ENCODE data around the gene GRIK4. TPM values are rescaled to one million over a fixed set of nuclear protein-coding genes. Genes with fewer than 3 reads are reported as not detected.

GRIK4 gene
- total and polyA plus RNA-seq, 2 of the 4 experiments (the other 2 are of a cell fraction) = 0.18 to 0.38 TPM

DNA sequence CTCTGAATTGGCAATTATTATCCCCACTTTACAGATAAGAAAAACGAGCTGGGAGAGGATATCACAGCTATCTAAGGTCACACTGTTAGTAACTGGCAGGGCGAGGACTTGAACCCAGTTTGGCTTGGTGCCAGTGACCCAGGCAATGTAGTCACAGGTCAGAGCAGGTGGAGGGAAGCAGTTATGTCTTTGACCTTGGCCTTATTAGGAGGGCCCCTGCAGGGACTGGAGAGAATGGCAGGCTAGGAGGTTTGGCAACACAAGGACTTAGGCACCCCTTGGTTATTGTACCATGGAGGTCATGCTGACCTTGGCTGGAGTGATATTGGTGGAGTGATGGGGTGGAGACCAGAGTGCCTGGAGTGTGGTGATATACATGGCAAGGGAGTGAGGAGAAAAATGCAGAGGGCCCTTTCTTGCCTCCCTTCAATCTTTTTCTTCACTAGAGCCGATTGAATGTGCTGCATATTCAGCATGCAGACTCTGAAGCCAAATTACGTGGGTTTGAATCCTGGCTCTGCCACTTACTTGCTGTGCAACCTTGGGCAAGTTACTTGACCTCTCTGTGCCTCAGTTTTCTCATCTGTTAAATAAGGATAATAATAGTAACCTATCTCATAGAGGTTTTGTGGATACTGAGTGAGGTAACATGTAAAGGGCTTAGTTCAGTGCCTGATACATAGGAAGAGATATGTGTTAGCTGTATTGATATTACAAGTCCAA lies 419.7 kb downstream of the GRIK4 start:
- Histone ChIP-seq H2BK5ac (ENCODE audit: low read depth, low read length, poor library complexity, severe bottlenecking) (no peak overlapping the region), H2AK9ac (replicated peaks; ENCODE audit: low read depth, low read length, poor library complexity) (no peak overlapping the region), H3K18ac (ENCODE audit: low read depth, low read length) (no peak overlapping the region), H3K27ac (ENCODE audit: insufficient read depth, low read length) (no peak overlapping the region), H3K56ac (ENCODE audit: extremely low read depth, insufficient read depth, low read length) (no peak overlapping the region), H3K4me2 (ENCODE audit: low read depth, low read length) (no peak overlapping the region), H2BK15ac (ENCODE audit: low read depth, low read length) (no peak overlapping the region), H3K4me1 (ENCODE audit: control insufficient read depth, insufficient read depth, low read length) (no peaks in the 10 kb centered on the region), H2AK5ac (ENCODE audit: low read depth, low read length) (no peak overlapping the region), H3K4ac (ENCODE audit: low read depth, low read length) (no peak overlapping the region), H4K5ac (ENCODE audit: low read depth, low read length) (no peak overlapping the region), H2AFZ (replicated peaks; ENCODE audit: low read length, poor library complexity) (no peak overlapping the region), H3K9me3 (ENCODE audit: control insufficient read depth, insufficient read depth, low read length) (no peaks in the 10 kb centered on the region), H3K36me3 (ENCODE audit: control insufficient read depth, insufficient read depth, low read length) (no peaks in the 10 kb centered on the region), H4K91ac (ENCODE audit: insufficient read depth, low read depth, low read length) (no peak overlapping the region), H4K8ac (ENCODE audit: low read depth in 2 of 2, low read length in 2 of 2) (no peak overlapping the region), H3K4me3 (ENCODE audit: insufficient read depth, low read depth, low read length) (no peak overlapping the region), H4K20me1 (ENCODE audit: insufficient read depth, low read length) (no peaks in the 10 kb centered on the region), H3K27me3 (ENCODE audit: control insufficient read depth, insufficient read depth, low read length) (peaks cover 4% of the 10 kb centered on the region; the same call in 1 of the 2 replicates), H3K79me1 (ENCODE audit: low read depth in 1 of 2, low read length in 2 of 2) (no peaks in the 10 kb centered on the region), H3K14ac (replicated peaks; ENCODE audit: low read depth, low read length) (no peak overlapping the region), H2BK120ac (ENCODE audit: low read depth, low read length) (no peak overlapping the region), H3K23ac (ENCODE audit: low read depth, low read length) (no peak overlapping the region), H3K9me1 (ENCODE audit: insufficient read depth, low read length) (no peaks in the 10 kb centered on the region), H2BK20ac (ENCODE audit: low read depth, low read length) (no peak overlapping the region), H3K9ac (ENCODE audit: low read depth, low read length) (no peak overlapping the region)
- POLR2A ChIA-PET (ENCODE audit: unreplicated experiment) = no interaction called here
- no peak for DNase-seq
- no peak for TF ChIP-seq CHD1 (IDR thresholded peaks at IDR 0.05; ENCODE audit: low read depth, low read length)
- TF ChIP-seq, protein P1, sequence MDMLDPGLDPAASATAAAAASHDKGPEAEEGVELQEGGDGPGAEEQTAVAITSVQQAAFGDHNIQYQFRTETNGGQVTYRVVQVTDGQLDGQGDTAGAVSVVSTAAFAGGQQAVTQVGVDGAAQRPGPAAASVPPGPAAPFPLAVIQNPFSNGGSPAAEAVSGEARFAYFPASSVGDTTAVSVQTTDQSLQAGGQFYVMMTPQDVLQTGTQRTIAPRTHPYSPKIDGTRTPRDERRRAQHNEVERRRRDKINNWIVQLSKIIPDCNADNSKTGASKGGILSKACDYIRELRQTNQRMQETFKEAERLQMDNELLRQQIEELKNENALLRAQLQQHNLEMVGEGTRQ (IDR thresholded peaks at IDR 0.05; ENCODE audit: low read depth, low read length) = no peak
- TF ChIP-seq CEBPB (IDR thresholded peaks at IDR 0.05; ENCODE audit: low read depth, low read length) = no peak
- in situ Hi-C loops (cut with MboI; ENCODE audit: low sequenced_read_pairs) = no loop called here
- ATAC-seq (ENCODE audit: low read depth) = no peak
- dilution Hi-C loops (cut with HindIII; ENCODE audit: low sequenced_read_pairs, unreplicated experiment) = no loop called here
- BruUV-seq (replicated peaks) = no TSS peak
- WGBS, 2 experiments (ENCODE audit: extremely low coverage in 2 of 2, insufficient read length in 1 of 2) = 67% methylated on average over 1 of the region's 4 CpGs; no CpG with 5 or more reads in 1 of the 2 experiments
- CTCF ChIA-PET = interaction anchor here (1.0 kb wide), 1 partner anchor 418 kb away, joined by 3 read pairs; no protein-coding TSS in a partner anchor
- intact Hi-C loops (cut with micrococcal nuclease) = loop anchor here (5.0 kb wide), 2 partner anchors 261 to 1576 kb away; no protein-coding TSS in a partner anchor
